Activated B cell treated with CpG ODN at 0.5 μM for 24 hours (primary cell): ENCODE results near the gene PWWP2B. TPM values are rescaled to one million over a fixed set of nuclear protein-coding genes. Genes with fewer than 3 reads are reported as not detected.
A peak's percentile ranks its signal among the peaks of the same experiment; 100 is the strongest.

ENCODE experiments used
- ATAC-seq: fragments of 200-7000 bp; cut with Tn5 transposase; one replicate; pipeline ENCODE4 v1.10.0; 2021; ENCODE audit warnings: low read depth, mild to moderate bottlenecking, moderate library complexity
- CTCF ChIA-PET: fragments of 350-600 bp; sonication (Branson Sonifier 250); formaldehyde crosslinking; loops from one replicate; lab custom pipeline; 2021; ENCODE audit warnings: antibody characterized with exemption; lab: Charles Lee
- POLR2A ChIA-PET: fragments of 350-600 bp; sonication (Branson Sonifier 250); formaldehyde crosslinking; loops from one replicate; lab custom pipeline; 2021; ENCODE audit warnings: antibody characterized with exemption; lab: Charles Lee
- DNase-seq: peaks from one replicate; pipeline ENCODE4 v3.0.0; 2022
- H3K27ac Mint-ChIP-seq: one replicate; pipeline ENCODE4 v1.8.0; 2020; ENCODE audit warnings: mixed read lengths
- H3K27me3 Mint-ChIP-seq: one replicate; pipeline ENCODE4 v1.8.0; 2021; ENCODE audit warnings: mixed read lengths
- H3K36me3 Mint-ChIP-seq: one replicate; pipeline ENCODE4 v1.8.0; 2021; ENCODE audit warnings: low read depth, mixed read lengths
- H3K4me1 Mint-ChIP-seq: one replicate; pipeline ENCODE4 v1.8.0; 2021; ENCODE audit warnings: mixed read lengths
- H3K4me3 Mint-ChIP-seq: one replicate; pipeline ENCODE4 v1.8.0; 2020; ENCODE audit warnings: mild to moderate bottlenecking, mixed read lengths
- H3K9me3 Mint-ChIP-seq: one replicate; pipeline ENCODE4 v1.8.0; 2020; ENCODE audit warnings: mixed read lengths
- CTCF ChIP-seq: fragments of 200-600 bp; IDR thresholded peaks from one replicate; pipeline ENCODE4 v1.8.0; 2022; ENCODE audit warnings: antibody characterized with exemption, mild to moderate bottlenecking
- intact Hi-C: fragments of 100-400 bp; cut with micrococcal nuclease; formaldehyde crosslinking; loops from one replicate; pipeline ENCODE4 v1.15.1; 2024
- total RNA-seq: library from RNA; stranded (reverse); gene quantifications from 2 replicates; pipeline ENCODE4 v1.2.3, GENCODE V29; 2022

Gene PWWP2B
- total RNA-seq, 1 donor from 2014 or later = 13.4 TPM

GRCh38 chr10:132446195-132446581 is 49.2 kb downstream of the PWWP2B start:
- Mint-ChIP-seq H3K4me3 (peak overlapping the region; percentile 36), H3K9me3 (no peaks in the 10 kb centered on the region), H3K4me1 (peaks cover 44% of the 10 kb centered on the region), H3K36me3 (no peaks in the 10 kb centered on the region), H3K27me3 (no peaks in the 10 kb centered on the region), H3K27ac (peak overlapping the region; percentile 96)
- POLR2A ChIA-PET = interaction anchor here (0.9 to 4.0 kb wide), 6 partner anchors 12 to 130 kb away, joined by 3 to 40 read pairs (median 6); partner anchors contain the start of gene PWWP2B
- DNase-seq (no peak), ATAC-seq (no peak)
- intact Hi-C loops = loop anchor here (1.0 kb wide), 2 partner anchors 50 to 58 kb away; no protein-coding TSS in a partner anchor
- CTCF ChIA-PET = interaction anchor here (1.0 to 1.5 kb wide), 6 partner anchors 12 to 239 kb away, joined by 3 to 6 read pairs (median 4); partner anchors contain the start of gene PWWP2B
- TF ChIP-seq CTCF = no peak

- H3K4me1 Mint-ChIP-seq = peaks cover 48% of the 10 kb centered on the region
Measured at GRCh38 chr10:132446661-132447445, 49.9 kb downstream of the PWWP2B start.

GRCh38 chr10:132447446-132448247 is 50.6 kb downstream of the PWWP2B start:
- ATAC-seq = peak; percentile 33
- peak overlapping the region; percentile 52 for H3K4me3 Mint-ChIP-seq
- POLR2A ChIA-PET = interaction anchor here (0.8 to 4.0 kb wide), 6 partner anchors 10 to 116 kb away, joined by 3 to 40 read pairs (median 7); partner anchors contain the start of genes LRRC27 and PWWP2B
- CTCF ChIA-PET = interaction anchor here (1.1 to 1.5 kb wide), 5 partner anchors 25 to 237 kb away, joined by 3 to 6 read pairs (median 5); partner anchors contain the start of gene PWWP2B
- H3K4me1 Mint-ChIP-seq = peaks cover 51% of the 10 kb centered on the region
- H3K27ac Mint-ChIP-seq = peak overlapping the region; percentile 96
- H3K27me3 Mint-ChIP-seq = no peaks in the 10 kb centered on the region
- TF ChIP-seq CTCF = no peak
- peak; percentile 45 for DNase-seq
- H3K9me3 Mint-ChIP-seq = no peaks in the 10 kb centered on the region
- no peaks in the 10 kb centered on the region for H3K36me3 Mint-ChIP-seq
- intact Hi-C loops = loop anchor here (1.0 kb wide), 2 partner anchors 13 to 26 kb away; no protein-coding TSS in a partner anchor

More at GRCh38 chr10:132446661-132447445, 49.9 kb downstream of the PWWP2B start:
- ATAC-seq (peak; percentile 65), DNase-seq (peak; percentile 48)
- H3K36me3 Mint-ChIP-seq = no peaks in the 10 kb centered on the region
- POLR2A ChIA-PET = interaction anchor here (0.7 to 4.0 kb wide), 10 partner anchors 9 to 129 kb away, joined by 3 to 40 read pairs (median 6); partner anchors contain the start of genes LRRC27 and PWWP2B
- peak overlapping the region; percentile 96 for H3K27ac Mint-ChIP-seq
- CTCF ChIA-PET = interaction anchor here (1.0 to 1.5 kb wide), 7 partner anchors 12 to 238 kb away, joined by 3 to 6 read pairs (median 4); partner anchors contain the start of gene PWWP2B
- H3K4me3 Mint-ChIP-seq = no peak overlapping the region
- intact Hi-C loops = loop anchor here (1.0 kb wide), 4 partner anchors 13 to 59 kb away; no protein-coding TSS in a partner anchor
- H3K27me3 Mint-ChIP-seq = no peaks in the 10 kb centered on the region
- no peak for TF ChIP-seq CTCF
- no peaks in the 10 kb centered on the region for H3K9me3 Mint-ChIP-seq

DNA sequence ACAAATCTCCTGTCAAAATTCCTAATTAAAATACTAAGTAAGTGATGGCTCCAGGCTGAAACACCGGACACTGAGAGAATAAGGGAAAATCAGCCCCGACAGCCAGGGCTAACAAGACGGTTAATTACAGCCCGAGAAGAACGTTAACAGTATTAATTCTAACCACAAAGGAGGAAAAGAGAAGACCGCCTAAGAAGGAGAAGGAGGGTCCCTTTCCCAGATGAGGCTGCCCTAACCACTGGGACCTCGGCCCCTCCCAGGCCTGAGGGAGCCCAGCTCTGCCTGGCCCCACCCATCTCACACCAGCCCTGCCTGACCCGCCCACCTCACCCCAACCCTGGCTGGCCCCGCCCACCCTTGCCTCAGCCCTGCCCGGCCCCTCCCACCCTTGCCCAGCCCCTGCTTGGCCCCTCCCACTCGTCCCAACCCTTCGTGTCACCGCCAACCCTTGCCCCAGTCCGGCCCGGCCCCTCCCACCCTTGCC is 51.3 kb downstream of the PWWP2B start:
- ATAC-seq = peak; percentile 11
- intact Hi-C loops = no loop called here
- Mint-ChIP-seq H3K27ac (peak overlapping the region; percentile 56), H3K9me3 (no peaks in the 10 kb centered on the region), H3K4me1 (peaks cover 54% of the 10 kb centered on the region), H3K36me3 (no peaks in the 10 kb centered on the region), H3K27me3 (no peaks in the 10 kb centered on the region), H3K4me3 (peak overlapping the region; percentile 24)
- no peak for TF ChIP-seq CTCF
- CTCF ChIA-PET = no interaction called here
- no peak for DNase-seq
- POLR2A ChIA-PET = interaction anchor here (2.3 to 4.0 kb wide), 2 partner anchors 27 to 51 kb away, joined by 18 to 40 read pairs; partner anchors contain the start of gene PWWP2B
